Skeletal muscle satellite cell (primary cell): Measurements from ENCODE around the gene ENDOG.
"Not testable (repeated sequence)": the region's sequence is repeated elsewhere in the genome, so short reads cannot be mapped to it uniquely, and the experiment has no call there.

ENCODE experiments used
- H3K27me3 ChIP-seq: 2 replicates; pipeline ENCODE4 v1.7.0; 2013; ENCODE audit warnings: low read length; ENCODE audit not compliant: control insufficient read depth, insufficient read depth
- H3K36me3 ChIP-seq: 2 replicates; pipeline ENCODE4 v1.7.0; 2013; ENCODE audit warnings: mild to moderate bottlenecking, control low read depth, low read length; ENCODE audit not compliant: insufficient read depth
- H3K4me1 ChIP-seq: 2 replicates; pipeline ENCODE4 v1.7.0; 2013; ENCODE audit warnings: low read length; ENCODE audit not compliant: control insufficient read depth, insufficient read depth
- H3K4me2 ChIP-seq: 2 replicates; pipeline ENCODE4 v1.7.0; 2013; ENCODE audit warnings: mild to moderate bottlenecking, low read length
- H3K4me3 ChIP-seq: 2 replicates; pipeline ENCODE4 v1.7.0; 2013; ENCODE audit warnings: low read length
- H3K9ac ChIP-seq: 2 replicates; pipeline ENCODE4 v1.7.0; 2013; ENCODE audit warnings: mild to moderate bottlenecking, low read depth, low read length, moderate library complexity
- H3K9me3 ChIP-seq: replicated peaks from 2 replicates; pipeline ENCODE4 v1.7.0; 2013; ENCODE audit warnings: mild to moderate bottlenecking, control low read depth, low read length

ENDOG gene

DNA sequence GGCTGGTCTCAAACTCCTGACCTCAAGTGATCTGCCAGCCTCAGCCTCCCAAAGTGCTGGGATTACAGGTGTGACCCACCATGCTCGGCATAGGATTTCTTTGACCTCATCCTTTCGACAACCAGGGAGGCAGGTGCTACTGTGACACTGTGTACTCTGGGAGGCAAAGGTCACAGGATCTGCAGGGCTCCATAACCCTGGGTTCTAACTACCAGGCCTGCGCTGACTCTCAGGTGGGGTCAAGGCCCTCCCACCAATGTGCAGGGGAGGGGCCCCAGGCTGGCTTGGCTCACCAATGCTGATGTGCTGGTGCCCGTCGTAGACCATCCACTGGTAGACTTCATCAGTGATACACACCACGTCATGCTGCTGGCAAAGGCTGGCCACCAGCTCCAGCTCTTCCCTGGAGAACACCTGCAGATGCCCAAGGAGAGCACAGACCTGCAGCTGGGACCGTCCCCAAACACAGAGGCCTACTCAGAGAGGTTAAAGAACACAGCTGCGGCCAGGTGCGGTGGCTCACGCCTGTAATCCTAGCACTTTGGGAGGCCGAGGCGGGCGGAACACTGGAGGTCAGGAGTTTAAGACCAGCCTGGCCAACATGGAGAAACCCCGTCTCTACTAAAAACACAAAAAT is 18.3 kb downstream of the ENDOG start:
- Histone ChIP-seq H3K4me1 (no peaks in the 10 kb centered on the region), H3K36me3 (peaks cover 8% of the 10 kb centered on the region), H3K4me2 (no peak overlapping the region), H3K9ac (no peak overlapping the region), H3K4me3 (no peak overlapping the region), H3K9me3 (no peaks in the 10 kb centered on the region), H3K27me3 (no peaks in the 10 kb centered on the region)

DNA sequence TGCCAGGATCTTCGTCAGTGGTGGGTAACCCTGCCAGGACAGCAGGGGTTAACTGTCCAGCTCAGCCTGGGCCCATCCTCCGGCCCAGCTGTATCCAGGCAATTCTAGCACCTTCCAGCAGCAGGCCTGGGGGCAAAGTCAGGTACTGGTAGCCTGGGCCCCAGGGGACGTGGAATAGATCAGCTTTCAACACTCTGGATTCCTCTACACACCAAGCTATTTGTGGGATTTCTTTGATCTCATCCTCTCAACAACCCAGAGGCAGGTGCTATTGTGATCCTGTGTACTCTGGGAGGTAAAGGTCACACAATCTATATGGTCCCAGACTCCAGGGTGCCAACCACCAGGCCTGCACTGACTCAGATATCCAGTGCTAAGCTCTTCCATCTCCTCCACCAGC is 20.0 kb downstream of the ENDOG start:
- Histone ChIP-seq H3K27me3 (no peaks in the 10 kb centered on the region), H3K9me3 (no peaks in the 10 kb centered on the region), H3K4me2 (no peak overlapping the region), H3K9ac (no peak overlapping the region), H3K36me3 (peaks cover 7% of the 10 kb centered on the region), H3K4me1 (no peaks in the 10 kb centered on the region), H3K4me3 (no peak overlapping the region)

DNA sequence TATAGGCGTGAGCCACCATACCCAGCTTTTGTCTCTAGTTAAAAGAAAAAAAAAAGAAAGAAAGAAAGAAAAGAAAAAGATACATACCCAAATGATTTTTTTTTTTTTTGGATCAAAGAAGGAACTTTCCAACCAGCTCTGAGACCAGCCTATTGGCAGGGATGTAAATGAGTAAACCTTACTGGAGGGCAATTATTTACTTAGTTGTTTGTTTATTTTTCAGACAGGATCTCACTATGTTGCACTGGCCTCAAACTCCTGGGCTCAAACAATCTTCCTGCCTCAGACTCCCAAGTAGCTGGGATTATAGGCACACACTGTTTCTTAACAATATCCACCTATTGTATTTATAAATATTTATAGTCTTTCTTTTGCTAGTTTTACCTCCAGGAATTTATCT is 22.2 kb downstream of the ENDOG start:
- H3K9me3 ChIP-seq = no peaks in the 10 kb centered on the region
- H3K36me3 ChIP-seq = peaks cover 6% of the 10 kb centered on the region
- no peak overlapping the region for H3K4me3 ChIP-seq
- peaks cover 4% of the 10 kb centered on the region for H3K4me1 ChIP-seq
- H3K9ac ChIP-seq = no peak overlapping the region
- no peaks in the 10 kb centered on the region for H3K27me3 ChIP-seq
- H3K4me2 ChIP-seq = no peak overlapping the region

DNA sequence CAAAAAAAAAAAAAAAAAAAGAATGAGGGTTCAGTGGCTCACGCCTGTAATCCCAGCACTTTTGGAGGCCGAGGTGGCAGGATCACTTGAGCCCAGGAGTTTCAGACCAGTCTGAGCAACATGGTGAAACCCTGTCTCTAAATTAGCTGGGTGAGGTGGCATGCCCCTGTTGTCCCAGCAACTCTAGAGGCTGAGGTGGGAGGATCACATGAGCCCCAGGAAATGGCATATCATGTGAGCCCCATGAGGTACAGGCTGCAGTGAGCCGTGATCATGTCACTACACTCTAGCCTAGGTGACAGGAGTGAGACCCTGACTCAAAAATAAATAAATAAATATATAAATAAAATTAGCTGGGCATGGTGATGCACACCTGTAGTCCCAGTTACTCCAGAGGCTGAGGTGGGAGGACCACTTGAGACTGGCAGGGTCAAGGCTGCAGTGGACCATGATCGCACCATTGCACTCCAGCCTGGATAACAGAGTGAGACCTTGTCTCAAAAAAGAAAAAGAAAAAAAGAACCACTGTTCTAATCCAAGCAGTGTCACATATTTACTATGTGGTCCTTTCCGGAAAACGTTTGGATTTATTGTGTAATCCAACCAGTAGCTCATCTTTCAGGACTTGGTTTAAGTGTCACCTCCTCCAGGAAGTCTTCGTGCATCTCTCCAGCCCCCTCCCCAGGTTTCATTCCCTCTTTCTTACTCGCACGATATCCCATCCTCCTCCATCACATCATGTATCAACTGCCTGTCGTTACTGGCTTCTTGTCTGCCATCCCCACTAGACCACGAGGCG is 23.6 kb downstream of the ENDOG start:
- Histone ChIP-seq H3K4me3 (no peak overlapping the region), H3K9ac (no peak overlapping the region), H3K9me3 (no peaks in the 10 kb centered on the region), H3K4me2 (no peak overlapping the region), H3K36me3 (peaks cover 6% of the 10 kb centered on the region), H3K27me3 (no peaks in the 10 kb centered on the region), H3K4me1 (peaks cover 7% of the 10 kb centered on the region)

DNA sequence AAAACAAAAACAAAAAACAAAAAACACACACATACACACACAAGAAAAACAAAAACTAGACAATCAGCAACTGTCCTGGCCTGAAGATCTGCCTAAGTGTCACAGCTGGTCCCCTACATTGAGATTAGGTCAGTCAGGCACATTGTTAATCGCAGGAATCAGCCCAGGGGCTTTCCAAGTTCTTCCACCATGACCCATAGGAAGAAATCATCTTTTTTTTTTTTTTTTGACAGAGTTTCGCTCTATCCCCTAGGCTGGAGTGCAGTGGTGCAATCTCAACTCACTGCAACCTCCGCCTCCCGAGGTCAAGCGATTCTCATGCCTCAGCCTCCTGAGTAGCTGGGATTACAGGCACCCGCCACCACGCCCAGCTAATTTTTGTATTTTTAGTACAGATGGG is 24.9 kb downstream of the ENDOG start:
- H3K9me3 ChIP-seq, H3K4me1 ChIP-seq, H3K36me3 ChIP-seq, H3K4me2 ChIP-seq, H3K9ac ChIP-seq, H3K27me3 ChIP-seq, H3K4me3 ChIP-seq: not testable (repeated sequence)

DNA sequence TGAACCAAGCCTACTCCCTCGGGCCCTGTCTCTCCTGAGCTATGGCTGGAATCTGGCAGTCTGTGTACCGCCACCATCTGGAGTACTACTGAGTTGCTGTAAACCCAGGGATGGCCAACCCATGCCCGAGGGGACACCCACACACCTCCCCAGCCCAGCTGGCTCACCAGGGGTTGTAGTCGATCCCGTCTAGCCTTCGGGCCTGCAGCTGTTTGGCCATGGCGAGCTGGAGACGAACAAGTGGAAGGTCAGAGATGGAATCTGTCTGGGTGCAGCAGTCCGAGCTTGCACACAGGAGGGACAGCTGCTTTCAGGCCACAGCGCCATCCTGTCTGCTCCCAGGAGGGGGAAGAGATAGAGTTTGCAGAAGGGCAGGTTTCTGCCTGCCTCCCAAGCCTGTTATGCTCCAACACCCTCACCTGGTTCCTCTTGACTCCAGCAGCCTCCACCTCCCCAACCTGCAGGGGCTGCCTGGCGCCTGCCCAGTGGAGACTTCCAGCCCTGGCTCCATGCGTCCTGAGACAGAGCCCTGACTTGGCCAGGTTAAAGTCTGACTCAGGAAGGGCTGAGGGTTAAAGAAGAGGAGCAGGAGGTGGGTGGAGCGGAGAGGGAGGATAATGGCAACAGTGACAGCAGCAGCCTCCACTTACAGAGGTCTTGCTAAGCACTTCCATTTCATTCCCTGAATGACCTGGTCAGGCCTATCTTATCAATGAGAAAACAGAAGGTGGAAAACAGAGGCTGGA is 27.1 kb downstream of the ENDOG start:
- H3K4me3 ChIP-seq = no peak overlapping the region
- peaks cover 2% of the 10 kb centered on the region for H3K9me3 ChIP-seq
- peaks cover 6% of the 10 kb centered on the region for H3K36me3 ChIP-seq
- no peak overlapping the region for H3K9ac ChIP-seq
- H3K4me1 ChIP-seq = peaks cover 7% of the 10 kb centered on the region
- H3K4me2 ChIP-seq = no peak overlapping the region
- no peaks in the 10 kb centered on the region for H3K27me3 ChIP-seq

DNA sequence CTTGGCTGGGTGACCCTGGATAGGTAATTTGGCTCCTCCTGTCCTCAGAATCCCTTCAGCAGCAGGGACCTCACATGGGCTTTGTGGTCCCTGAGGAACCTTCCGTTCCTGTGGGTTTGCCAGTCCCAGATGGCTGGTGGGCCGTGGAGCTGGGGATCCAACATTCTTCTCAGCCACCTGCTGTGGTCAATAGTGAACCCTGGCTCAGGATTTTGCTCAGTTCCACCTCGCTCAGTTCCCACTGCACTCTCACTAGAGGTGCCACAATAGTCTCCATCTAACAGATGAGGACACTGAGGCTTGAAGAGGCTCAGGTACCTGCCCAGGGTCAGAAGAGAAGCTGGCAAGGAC is 28.4 kb downstream of the ENDOG start:
- Histone ChIP-seq H3K4me1 (peaks cover 7% of the 10 kb centered on the region), H3K36me3 (peaks cover 6% of the 10 kb centered on the region), H3K27me3 (no peaks in the 10 kb centered on the region), H3K4me2 (no peak overlapping the region), H3K4me3 (no peak overlapping the region), H3K9ac (no peak overlapping the region), H3K9me3 (peaks cover 2% of the 10 kb centered on the region)

DNA sequence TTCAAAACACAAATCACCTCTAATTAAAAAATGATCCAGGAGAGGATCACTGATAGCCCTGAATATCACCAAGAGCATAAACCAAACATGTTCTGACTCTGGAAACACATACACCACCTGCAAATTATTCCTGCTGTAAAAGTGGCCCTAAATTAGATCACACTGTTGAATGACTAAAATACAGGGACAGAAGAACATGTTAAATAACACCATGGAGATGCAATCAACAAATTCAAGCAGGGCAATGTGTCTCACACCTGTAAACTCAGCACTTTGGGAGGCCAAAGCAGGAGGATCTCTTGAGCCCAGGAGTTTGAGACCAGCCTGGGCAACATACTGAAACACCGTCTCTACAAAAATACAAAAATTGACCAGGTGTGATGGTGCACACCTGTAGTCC is 29.5 kb downstream of the ENDOG start:
- Histone ChIP-seq H3K4me2 (no peak overlapping the region), H3K9ac (no peak overlapping the region), H3K4me3 (no peak overlapping the region), H3K36me3 (no peaks in the 10 kb centered on the region), H3K4me1 (peaks cover 7% of the 10 kb centered on the region), H3K27me3 (no peaks in the 10 kb centered on the region), H3K9me3 (peaks cover 2% of the 10 kb centered on the region)

DNA sequence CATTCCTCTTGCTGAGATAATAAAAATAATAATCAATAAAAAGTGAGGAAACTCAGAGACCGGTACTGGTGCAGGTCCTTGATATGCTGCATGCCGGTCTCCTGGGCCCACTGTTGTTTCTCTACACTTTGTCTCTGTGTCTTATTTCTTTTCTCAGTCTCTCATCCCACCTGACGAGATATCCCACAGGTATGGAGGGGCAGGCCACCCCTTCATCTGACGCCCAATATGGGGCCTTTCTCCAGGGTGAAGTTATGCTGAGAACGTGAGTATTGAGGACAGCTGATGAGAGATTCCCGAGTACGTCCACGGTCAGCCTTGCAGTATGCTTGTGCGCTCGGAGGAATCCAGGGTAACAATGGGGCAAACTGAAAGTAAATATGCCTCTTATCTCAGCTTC is 32.7 kb downstream of the ENDOG start:
- not testable (repeated sequence) for H3K9me3 ChIP-seq, H3K4me1 ChIP-seq, H3K36me3 ChIP-seq, H3K9ac ChIP-seq, H3K4me2 ChIP-seq, H3K4me3 ChIP-seq, H3K27me3 ChIP-seq

DNA sequence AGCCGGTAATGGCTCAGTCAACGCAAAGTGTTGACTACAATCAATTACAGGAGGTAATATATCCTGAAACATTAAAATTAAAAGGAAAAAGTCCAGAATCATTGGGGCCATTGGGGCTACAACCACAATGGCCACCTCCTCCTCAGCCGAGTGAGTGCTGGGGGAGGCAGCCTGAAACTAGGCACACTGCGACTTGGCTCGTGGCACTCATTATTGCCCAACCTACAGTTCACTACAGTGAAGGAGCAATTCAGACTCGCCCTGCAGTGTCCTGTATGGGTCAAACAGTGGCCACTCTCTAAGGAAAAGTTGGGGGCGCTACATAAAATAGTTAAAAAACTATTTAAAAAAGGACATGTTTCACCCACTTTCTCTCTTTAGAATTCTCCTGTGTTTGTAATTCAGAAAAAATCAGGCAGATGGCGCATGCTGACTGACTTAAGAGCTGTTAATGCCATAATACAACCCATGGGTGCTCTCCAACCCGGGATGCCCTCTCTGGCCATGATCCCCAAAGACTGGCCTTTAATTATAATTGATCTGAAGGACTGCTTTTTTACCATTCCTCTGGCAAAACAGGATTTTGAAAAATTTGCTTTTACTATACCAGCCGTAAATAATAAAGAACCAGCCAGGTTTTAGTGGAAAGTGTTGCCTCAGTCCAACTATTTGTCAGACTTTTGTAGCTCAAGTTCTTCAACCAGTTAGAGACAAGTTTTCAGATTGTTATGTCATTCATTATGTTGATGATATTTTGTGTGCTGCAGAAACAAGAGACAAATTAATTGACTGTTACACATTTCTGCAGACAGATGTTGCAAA is 33.7 kb downstream of the ENDOG start:
- not testable (repeated sequence) for H3K4me3 ChIP-seq, H3K4me2 ChIP-seq, H3K9me3 ChIP-seq, H3K4me1 ChIP-seq, H3K27me3 ChIP-seq, H3K36me3 ChIP-seq, H3K9ac ChIP-seq

DNA sequence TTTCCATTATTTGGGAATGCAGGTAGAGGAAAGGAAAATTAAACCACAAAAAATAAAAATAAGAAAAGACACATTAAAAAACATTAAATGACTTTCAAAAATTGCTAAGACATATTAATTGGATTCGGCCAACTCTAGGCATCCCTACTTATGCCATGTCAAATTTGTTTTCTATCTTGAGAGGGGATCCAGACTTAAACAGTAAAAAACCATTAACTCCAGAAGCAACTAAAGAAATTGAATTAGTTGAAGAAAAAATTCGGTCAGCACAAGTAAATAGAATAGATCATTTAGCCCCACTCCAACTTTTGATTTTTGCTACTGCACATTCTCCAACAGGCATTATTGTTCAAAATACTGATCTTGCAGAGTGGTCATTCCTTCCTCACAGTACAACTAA is 34.3 kb downstream of the ENDOG start:
- H3K27me3 ChIP-seq = not testable (repeated sequence)

More for the DNA sequence above, 34.3 kb downstream of the ENDOG start:
- H3K9ac ChIP-seq, H3K9me3 ChIP-seq, H3K4me3 ChIP-seq, H3K4me2 ChIP-seq, H3K36me3 ChIP-seq, H3K4me1 ChIP-seq: not testable (repeated sequence)
